Activated naive CD8-positive, alpha-beta T cell (primary cell): ENCODE results near the gene AKAP13.

ENCODE experiments used
- H3K27ac Mint-ChIP-seq: one replicate; pipeline ENCODE4 v1.8.0; 2021; ENCODE audit warnings: mixed read lengths
- H3K27me3 Mint-ChIP-seq: one replicate; pipeline ENCODE4 v1.8.0; 2021; ENCODE audit warnings: mixed read lengths
- H3K36me3 Mint-ChIP-seq: one replicate; pipeline ENCODE4 v1.8.0; 2021; ENCODE audit warnings: mixed read lengths
- H3K4me1 Mint-ChIP-seq: one replicate; pipeline ENCODE4 v1.8.0; 2021; ENCODE audit warnings: low read depth, mixed read lengths
- H3K4me3 Mint-ChIP-seq: one replicate; pipeline ENCODE4 v1.8.0; 2021; ENCODE audit warnings: mild to moderate bottlenecking, mixed read lengths
- H3K9me3 Mint-ChIP-seq: one replicate; pipeline ENCODE4 v1.8.0; 2021; ENCODE audit warnings: low read depth, mixed read lengths

AKAP13 gene

DNA sequence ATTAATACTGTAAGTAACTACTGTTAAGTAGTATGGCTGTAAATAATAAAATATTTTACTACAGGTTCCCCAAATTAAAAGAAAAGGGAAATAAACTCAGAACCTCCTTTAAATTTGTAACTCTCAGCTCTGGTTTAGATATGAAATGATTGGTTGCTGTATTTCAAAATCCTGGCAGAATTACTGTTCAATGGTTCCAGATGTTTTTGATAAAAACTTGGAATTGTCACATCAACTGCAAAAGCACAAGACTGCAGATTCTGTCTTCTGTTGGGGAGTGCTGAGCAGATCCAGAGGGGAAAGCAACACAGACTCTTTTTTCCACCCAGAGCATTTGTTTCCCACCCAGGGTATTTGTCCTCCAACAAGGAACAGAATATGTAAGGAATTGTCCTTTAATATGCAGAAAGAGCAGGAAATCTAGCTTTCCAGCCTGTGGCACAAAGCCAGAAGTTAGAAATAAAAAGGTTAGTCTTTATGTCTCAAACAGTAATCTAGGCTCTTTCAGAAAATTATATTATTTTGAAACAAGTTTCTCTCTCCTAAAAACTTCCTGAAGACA, 236.2 kb downstream of the AKAP13 start:
- Mint-ChIP-seq H3K27me3 (no peaks in the 10 kb centered on the region), H3K4me1 (peaks cover 20% of the 10 kb centered on the region), H3K27ac (no peak overlapping the region)

GRCh38 chr15:85618228-85618505, 237.8 kb downstream of the AKAP13 start:
- no peaks in the 10 kb centered on the region for H3K9me3 Mint-ChIP-seq
- no peak overlapping the region for H3K4me3 Mint-ChIP-seq
- H3K36me3 Mint-ChIP-seq = peaks cover 2% of the 10 kb centered on the region
- peaks cover 34% of the 10 kb centered on the region for H3K4me1 Mint-ChIP-seq
- no peak overlapping the region for H3K27ac Mint-ChIP-seq
- H3K27me3 Mint-ChIP-seq = no peaks in the 10 kb centered on the region

More for the DNA sequence above, 236.2 kb downstream of the AKAP13 start:
- H3K4me3 Mint-ChIP-seq = no peak overlapping the region
- peaks cover 3% of the 10 kb centered on the region for H3K36me3 Mint-ChIP-seq
- H3K9me3 Mint-ChIP-seq = no peaks in the 10 kb centered on the region

DNA sequence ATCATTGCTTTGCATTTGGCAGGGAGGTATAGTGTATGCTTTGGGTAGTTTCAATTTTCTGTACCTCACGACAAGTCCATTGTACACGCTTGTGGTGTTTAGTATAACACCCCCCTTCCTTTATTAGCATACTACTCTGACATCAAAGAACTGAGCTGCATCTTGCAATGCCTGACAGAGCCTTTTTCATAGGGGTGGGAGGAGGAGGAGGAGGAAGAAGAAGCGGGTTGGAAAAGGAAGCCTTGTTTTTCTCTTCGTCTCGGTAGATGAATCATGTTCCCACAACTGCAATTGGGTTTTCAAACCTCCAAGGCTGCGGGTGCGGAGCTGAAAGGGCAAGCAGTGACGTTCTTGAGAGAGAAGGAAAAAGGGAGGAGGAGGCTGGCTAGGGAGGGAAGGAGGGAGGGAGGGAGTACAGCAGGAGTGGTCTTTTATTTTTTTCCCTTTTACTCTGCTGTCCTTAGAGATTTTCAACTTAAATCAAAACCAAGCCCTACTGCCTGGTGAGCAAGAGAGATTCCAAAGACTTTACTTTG, 238.6 kb downstream of the AKAP13 start:
- H3K27me3 Mint-ChIP-seq = no peaks in the 10 kb centered on the region
- peaks cover 43% of the 10 kb centered on the region for H3K4me1 Mint-ChIP-seq
- no peak overlapping the region for H3K27ac Mint-ChIP-seq
- H3K36me3 Mint-ChIP-seq = peaks cover 2% of the 10 kb centered on the region
- H3K9me3 Mint-ChIP-seq = no peaks in the 10 kb centered on the region
- H3K4me3 Mint-ChIP-seq = no peak overlapping the region

DNA sequence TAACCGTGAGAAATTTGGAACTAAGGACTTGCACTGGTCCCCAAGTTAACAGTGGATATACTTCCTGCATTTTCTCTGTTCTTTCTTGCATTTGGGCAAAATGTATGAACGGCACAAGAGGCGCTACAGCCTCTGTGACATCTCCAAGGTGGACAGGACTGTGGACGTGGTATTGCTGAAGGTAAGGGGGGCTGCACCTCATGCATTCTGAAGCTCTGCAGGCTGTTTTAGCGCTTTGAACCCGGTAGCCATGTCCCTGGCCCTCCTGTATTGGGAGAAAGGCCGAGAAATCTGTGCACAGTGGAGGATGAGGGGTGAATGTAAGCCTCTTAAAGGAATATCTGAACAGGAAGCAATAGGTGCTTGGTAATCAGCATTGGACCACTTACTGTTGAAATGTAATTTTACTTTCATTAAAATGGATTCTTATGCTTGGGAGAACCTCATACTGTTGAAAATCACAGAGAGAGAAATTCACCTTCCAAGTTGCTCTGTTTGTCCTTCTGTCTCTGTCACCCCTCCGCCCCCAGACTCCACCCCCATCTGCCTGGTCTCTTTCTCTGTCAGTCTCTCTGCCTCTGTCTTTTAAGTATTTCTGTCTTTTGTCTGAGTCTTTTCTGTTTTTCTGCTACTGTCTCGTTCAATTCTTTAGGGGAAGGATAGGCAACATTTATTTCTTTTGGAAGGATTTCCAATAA, 239.7 kb downstream of the AKAP13 start:
- no peaks in the 10 kb centered on the region for H3K27me3 Mint-ChIP-seq
- H3K4me1 Mint-ChIP-seq = peaks cover 49% of the 10 kb centered on the region
- H3K9me3 Mint-ChIP-seq = no peaks in the 10 kb centered on the region
- no peaks in the 10 kb centered on the region for H3K36me3 Mint-ChIP-seq
- H3K27ac Mint-ChIP-seq = no peak overlapping the region
- H3K4me3 Mint-ChIP-seq = no peak overlapping the region

GRCh38 chr15:85620690-85621049, 240.3 kb downstream of the AKAP13 start:
- peaks cover 50% of the 10 kb centered on the region for H3K4me1 Mint-ChIP-seq

DNA sequence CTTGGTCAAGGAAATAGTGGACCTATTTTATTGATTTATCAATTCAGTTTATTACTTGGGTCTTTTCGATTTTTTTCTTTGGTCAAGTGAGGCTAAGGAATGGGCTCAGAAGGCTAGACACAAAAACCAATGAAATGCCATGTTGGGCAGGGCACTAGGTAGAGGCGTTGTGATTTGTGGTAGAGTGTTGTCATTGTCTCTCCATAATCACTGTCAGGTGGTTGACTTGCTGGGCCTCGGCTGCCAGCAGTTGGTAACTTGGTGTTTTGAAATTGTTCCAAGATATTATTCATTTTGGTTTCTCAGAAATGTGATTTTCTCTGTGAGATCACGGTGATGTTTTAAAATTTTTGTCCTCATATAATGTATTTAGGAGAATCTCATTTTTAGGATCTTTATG, 240.7 kb downstream of the AKAP13 start:
- Mint-ChIP-seq H3K27ac (no peak overlapping the region), H3K36me3 (peaks cover 6% of the 10 kb centered on the region), H3K27me3 (no peaks in the 10 kb centered on the region), H3K4me3 (no peak overlapping the region), H3K9me3 (no peaks in the 10 kb centered on the region), H3K4me1 (peaks cover 50% of the 10 kb centered on the region)

More at GRCh38 chr15:85620690-85621049, 240.3 kb downstream of the AKAP13 start:
- H3K27ac Mint-ChIP-seq = no peak overlapping the region
- no peaks in the 10 kb centered on the region for H3K27me3 Mint-ChIP-seq
- no peak overlapping the region for H3K4me3 Mint-ChIP-seq
- H3K9me3 Mint-ChIP-seq = no peaks in the 10 kb centered on the region
- H3K36me3 Mint-ChIP-seq = peaks cover 5% of the 10 kb centered on the region

DNA sequence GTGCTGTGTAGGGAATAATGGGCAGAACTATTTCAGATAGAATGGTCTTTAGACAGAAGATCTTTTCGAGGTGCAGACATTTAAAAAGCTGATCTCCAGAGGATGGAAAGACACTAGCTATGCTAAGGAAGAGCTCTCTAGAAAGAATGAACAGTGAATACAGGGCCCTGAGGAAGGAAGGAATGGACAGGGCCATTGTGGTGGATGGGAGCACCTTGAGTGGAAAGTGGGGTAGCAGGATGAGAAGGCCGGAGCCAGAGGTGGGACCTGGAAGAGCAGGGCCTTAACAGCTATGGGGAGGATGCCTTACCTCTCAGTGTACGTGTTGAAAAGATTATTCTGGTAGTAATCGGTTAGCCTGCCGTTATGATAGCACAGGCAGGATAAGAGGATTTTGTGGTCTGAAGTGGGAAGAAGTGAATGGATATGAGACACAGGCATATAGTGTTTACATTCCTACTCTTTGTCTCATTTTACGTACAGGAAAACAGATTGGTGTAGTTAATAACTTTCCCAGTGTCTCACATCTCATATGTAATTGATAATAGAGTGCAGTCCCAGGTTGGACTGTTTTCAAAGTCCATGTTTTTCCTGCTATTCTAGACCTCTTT, 241.9 kb downstream of the AKAP13 start:
- no peaks in the 10 kb centered on the region for H3K9me3 Mint-ChIP-seq
- no peaks in the 10 kb centered on the region for H3K27me3 Mint-ChIP-seq
- peaks cover 57% of the 10 kb centered on the region for H3K4me1 Mint-ChIP-seq
- H3K4me3 Mint-ChIP-seq = no peak overlapping the region
- H3K27ac Mint-ChIP-seq = peak overlapping the region; percentile 48
- peaks cover 12% of the 10 kb centered on the region for H3K36me3 Mint-ChIP-seq

DNA sequence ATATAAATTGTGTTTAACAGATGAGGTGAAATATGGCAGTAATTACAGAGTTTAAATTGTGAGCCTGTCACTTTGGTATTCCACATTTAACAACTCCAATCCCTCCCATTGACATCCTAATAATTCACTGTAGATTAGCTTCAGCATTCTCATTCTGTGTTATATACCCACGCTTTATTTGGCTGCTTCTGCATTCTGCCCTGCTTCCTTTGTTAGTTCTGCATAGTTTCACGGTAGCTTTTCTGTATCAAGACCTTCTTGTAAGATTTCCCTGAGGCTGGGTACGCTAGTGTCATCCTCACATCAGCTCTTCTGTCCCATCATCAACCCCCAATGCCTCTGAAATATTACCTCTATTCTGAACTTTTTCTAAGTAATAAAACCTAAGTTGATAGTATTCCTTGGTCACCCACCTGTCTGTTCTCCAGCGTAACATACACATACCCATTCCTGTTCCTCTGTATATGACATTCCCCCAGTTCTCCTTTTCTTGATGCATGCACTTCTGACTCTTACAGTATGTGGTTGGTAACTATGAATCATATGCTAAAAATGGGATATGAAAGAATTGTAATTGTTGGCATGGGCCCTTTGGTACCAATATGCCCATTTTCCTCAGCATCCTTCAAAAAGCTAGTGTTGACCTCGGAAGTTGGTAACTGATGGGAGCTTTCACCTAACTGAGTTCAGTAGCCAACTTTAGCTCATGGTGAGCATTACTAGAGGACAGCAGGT, 243.1 kb downstream of the AKAP13 start:
- H3K27me3 Mint-ChIP-seq = no peaks in the 10 kb centered on the region
- peaks cover 13% of the 10 kb centered on the region for H3K36me3 Mint-ChIP-seq
- peaks cover 58% of the 10 kb centered on the region for H3K4me1 Mint-ChIP-seq
- peak overlapping the region; percentile 21 for H3K4me3 Mint-ChIP-seq
- H3K27ac Mint-ChIP-seq = peak overlapping the region; percentile 70
- H3K9me3 Mint-ChIP-seq = no peaks in the 10 kb centered on the region

DNA sequence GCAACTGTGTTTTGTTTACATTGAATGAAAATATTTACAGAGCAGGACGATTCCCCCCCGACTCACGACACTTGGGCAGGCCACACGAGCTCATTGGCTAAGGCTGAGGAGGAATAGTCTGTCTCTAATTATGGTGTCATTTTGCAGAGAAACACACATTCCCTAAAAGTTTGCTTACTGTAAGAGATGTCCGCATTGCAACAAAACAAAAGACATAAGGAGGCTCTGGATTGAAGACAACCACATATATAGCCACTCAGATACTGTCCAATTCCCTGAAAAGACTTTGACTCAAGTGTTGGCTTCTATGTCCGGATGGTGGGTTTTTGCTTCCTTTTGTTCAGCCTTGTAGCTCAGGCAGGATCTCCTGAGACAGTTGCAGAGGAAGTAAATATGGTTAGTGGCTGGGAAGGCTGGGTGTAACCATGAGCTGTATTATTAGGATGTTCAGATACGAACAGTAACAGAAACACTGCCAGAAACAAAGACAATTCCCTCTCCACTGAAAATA, 243.9 kb downstream of the AKAP13 start:
- H3K4me3 Mint-ChIP-seq = peak overlapping the region; percentile 5
- H3K27me3 Mint-ChIP-seq = no peaks in the 10 kb centered on the region
- peaks cover 13% of the 10 kb centered on the region for H3K36me3 Mint-ChIP-seq
- peak overlapping the region; percentile 69 for H3K27ac Mint-ChIP-seq
- H3K4me1 Mint-ChIP-seq = peaks cover 60% of the 10 kb centered on the region
- no peaks in the 10 kb centered on the region for H3K9me3 Mint-ChIP-seq

- Mint-ChIP-seq H3K4me3 (peak overlapping the region; percentile 46), H3K36me3 (peaks cover 13% of the 10 kb centered on the region), H3K9me3 (no peaks in the 10 kb centered on the region), H3K27me3 (no peaks in the 10 kb centered on the region), H3K27ac (peak overlapping the region; percentile 80), H3K4me1 (peaks cover 60% of the 10 kb centered on the region)
Observed at GRCh38 chr15:85625166-85625830, 244.9 kb downstream of the AKAP13 start.

DNA sequence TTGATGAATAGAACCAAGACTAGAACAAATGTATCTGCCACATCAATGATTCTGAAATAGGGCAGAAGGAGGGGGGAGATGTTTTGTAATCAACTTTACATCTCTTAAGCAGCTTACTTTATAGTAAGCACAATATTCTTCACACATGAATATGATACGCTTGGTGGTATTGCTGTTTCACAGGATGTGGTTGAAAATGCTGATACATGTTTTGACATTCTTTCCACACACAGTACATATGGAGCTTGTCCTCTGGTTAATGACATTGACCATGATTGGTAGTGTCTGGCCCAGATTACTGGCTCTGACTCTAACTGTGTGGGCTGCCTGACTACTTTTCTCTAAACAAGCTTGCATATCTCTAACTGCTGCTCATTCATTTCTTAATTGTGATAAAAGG, 245.5 kb downstream of the AKAP13 start:
- Mint-ChIP-seq H3K27me3 (no peaks in the 10 kb centered on the region), H3K4me1 (peaks cover 60% of the 10 kb centered on the region), H3K27ac (peak overlapping the region; percentile 80), H3K36me3 (peaks cover 13% of the 10 kb centered on the region), H3K9me3 (no peaks in the 10 kb centered on the region), H3K4me3 (peak overlapping the region; percentile 46)

DNA sequence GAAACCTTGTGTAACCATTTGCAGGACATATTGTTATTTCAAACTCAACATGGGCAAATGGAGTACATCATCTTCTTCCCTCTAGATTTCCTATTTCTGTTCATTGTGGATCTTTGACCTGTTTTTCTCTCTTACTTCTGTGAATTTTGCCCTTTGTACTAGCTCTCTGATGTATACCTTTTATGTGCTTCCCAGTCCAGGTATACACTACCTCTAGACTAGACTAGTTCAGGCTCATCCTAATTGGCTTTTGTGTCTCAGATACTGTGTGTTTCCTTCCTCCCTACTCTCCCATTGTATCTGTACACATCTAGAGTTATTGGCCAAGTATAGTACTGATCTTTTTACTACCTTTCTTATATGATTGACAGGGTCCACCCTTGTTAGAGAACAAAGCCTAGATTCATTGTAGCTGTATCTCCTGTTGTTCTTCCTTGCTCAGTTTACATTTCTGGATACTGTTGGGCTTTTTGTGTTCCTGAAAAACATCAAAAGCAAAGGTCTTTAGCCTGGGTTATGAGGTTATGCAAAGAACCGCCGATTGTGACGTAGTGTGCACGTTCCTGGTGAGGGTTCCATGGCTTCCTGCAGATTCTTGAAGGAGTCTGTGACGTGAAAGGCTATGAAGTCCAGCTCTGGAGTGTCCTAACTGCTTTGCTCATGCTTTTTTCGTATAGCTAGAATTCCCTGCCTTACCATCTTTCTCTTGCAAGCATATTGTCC, 247.0 kb downstream of the AKAP13 start:
- Mint-ChIP-seq H3K36me3 (peaks cover 13% of the 10 kb centered on the region), H3K27ac (no peak overlapping the region), H3K4me1 (peaks cover 51% of the 10 kb centered on the region), H3K4me3 (no peak overlapping the region), H3K27me3 (no peaks in the 10 kb centered on the region), H3K9me3 (no peaks in the 10 kb centered on the region)

DNA sequence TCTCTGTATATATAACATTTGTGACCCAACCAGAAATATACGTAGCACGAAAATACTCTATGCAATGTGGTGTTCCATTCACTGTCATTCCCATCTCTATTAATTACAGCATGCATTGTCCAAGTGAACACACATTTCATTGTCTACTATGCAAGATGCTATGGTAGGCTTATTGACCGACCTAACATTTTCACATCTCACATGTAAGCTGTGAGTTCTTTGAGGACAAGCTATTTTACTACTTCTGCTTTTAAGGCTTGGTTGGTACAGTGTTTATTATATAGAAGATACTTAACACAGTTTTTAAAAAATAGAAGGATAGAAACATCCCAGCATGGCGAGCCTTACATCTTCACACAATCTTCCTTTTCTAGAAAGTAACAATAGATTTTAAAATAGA, 249.9 kb downstream of the AKAP13 start:
- Mint-ChIP-seq H3K4me1 (peaks cover 26% of the 10 kb centered on the region), H3K9me3 (no peaks in the 10 kb centered on the region), H3K27me3 (no peaks in the 10 kb centered on the region), H3K4me3 (no peak overlapping the region), H3K36me3 (peaks cover 13% of the 10 kb centered on the region), H3K27ac (peak overlapping the region; percentile 34)

DNA sequence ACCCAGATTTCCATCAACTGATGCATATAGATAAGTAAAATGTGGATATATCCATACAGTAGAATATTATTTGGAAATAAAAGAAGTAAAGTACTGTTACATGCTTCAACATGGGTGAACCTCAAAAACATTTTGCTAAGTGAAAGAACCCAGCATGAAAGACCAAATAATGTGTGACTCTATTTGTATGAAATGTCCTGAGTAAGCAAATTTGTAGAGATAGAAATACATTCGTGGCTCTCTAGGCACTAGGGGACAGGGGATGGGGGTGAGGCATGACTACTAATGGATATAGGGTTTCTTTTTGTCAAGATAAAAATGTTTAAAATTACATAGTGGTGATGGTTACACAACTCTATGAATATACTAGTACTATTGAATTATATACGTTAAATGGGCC, 250.6 kb downstream of the AKAP13 start:
- no peak overlapping the region for H3K27ac Mint-ChIP-seq
- peaks cover 9% of the 10 kb centered on the region for H3K36me3 Mint-ChIP-seq
- no peaks in the 10 kb centered on the region for H3K27me3 Mint-ChIP-seq
- no peaks in the 10 kb centered on the region for H3K9me3 Mint-ChIP-seq
- H3K4me1 Mint-ChIP-seq = peaks cover 23% of the 10 kb centered on the region
- H3K4me3 Mint-ChIP-seq = no peak overlapping the region
